HG03103 (cell line): ENCODE data around the gene PROSER2.

Experiments used
- ATAC-seq: cut with Tn5 transposase; IDR thresholded peaks from one replicate; pipeline ENCODE4 v1.9.1; 2021; ENCODE audit warnings: low read depth; ENCODE audit not compliant: unreplicated experiment

PROSER2 gene

DNA sequence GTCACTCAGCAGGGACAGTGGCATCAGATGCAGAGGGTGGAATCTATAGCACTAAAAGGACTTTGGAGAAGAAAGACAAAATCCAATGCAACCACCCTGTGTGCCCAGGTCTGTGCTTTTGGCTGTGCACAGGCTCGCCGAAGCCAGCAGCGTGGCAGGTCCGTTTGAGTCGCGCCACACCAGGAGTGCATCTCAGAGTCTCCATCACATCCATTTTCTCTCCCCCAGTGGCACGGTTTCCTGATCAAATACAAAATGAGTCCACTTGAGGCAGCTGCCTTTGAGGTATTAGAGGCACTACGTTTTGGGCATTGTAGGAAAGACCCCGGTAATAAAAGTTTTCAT lies 23.4 kb upstream of the PROSER2 start:
- ATAC-seq = no peak

DNA sequence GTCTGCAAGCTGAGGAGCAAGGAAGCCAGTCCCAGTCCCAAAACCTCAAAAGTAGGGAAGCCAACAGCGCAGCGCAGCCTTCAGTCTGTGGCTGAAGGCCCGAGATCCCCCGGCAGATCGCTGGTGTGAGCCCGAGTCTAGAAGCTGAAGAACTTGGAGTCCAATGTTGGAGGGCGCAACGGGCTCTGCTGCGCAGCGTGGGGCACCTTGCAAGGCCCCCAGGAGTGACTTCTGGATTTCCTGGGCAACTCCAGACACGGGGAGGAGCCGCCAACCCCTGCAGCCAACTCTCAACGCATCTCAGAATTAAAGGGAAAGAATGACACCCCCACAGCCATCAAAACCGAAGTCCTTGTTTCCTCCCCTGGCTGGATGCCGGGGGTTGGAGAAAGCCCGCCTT lies 18.8 kb upstream of the PROSER2 start:
- no peak for ATAC-seq

DNA sequence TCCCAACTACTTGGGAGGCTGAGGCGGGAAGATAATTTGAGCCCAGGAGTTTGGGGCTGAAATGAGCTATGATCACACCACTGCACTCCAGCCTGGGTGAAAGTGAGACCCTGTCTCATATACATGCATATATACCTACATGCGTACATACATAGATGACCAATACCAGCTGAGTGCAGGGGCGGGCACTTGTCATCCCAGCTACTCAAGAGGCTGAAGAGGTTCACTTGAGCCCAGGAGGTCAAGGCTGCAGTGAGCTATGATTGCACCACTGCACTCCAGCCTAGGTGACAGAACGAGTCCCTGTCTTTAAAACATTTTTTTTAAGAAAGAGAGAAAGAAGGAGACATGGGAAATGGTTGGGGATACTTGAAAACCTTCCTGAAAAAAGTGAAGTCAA lies 17.4 kb upstream of the PROSER2 start:
- no peak for ATAC-seq

DNA sequence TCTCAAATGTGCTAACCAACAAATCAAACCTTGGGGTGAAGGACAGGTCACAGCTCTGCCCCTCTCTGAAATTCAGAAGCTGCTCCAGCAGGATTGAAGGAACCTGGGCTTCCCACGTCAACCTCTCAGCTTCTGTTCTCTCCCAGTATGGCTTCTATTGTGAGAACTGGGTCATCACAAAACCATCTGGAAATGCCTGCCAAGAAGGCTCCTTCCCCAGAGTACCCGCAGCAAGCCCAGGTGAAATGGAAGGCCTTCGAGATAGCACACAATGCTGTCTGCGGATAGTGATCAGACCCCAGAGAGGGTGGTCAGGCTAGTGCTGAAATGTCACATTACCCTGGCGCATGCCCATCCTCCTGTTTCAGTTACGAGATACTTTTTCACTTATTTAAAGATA lies 16.4 kb upstream of the PROSER2 start:
- ATAC-seq = no peak

DNA sequence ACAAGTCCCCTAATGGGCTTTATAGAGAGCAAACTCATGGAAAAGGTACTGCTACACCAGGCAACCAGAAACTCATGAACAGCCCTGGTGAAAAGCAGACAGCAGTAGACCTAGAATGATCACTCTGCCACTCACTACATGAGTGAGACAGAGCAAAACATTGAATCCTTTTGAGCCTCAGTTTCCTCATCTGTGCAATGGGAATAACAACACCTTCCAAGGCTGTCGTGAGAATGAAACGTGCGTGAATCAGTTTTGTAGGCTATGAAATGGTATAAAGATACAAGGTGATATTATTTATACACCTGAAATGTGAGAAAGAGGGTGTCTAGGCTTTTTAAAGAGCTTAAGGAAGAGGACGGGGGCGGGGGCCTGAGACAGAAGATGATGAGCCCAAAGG lies 14.3 kb upstream of the PROSER2 start:
- ATAC-seq = no peak

DNA sequence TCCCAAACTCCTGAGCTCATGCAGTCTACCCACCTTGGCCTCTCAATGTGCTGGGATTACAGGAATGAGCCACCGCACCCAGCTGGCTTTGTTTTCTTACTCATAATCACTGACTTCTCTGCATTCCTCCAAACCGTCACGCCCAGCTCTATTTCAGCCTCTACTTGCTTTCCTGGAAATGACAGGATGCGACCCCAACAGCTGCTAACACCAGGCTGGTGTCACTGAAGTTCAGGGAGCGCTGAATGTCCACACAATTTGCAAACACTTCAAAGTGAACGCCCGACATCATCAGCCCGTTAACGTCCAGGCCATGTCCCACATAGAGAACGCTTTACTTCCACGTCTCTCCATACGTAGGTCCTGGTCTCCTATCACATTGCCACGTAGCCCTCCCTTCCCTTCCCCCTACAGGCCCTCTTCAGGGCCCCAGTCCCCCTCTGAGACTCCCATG lies 12.8 kb upstream of the PROSER2 start:
- no peak for ATAC-seq

DNA sequence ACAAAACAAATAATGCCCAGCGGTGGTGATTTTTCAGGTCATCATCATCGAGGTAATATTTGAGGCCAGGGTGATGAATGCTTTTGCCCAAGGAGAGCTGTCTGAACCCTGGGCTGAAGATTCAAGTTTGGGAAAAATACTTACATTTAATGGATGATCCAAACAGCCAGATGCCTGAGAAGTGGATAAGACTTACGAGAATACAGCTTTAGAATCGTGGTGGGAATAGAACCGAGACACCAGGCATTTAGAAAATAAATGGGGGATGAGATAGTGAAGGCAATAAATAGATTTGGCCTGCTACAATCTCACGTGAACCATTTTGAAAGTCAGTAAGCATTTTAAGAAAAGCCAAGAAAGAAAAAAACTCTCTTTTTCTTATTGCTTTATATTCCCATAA lies 12.2 kb upstream of the PROSER2 start:
- no peak for ATAC-seq

DNA sequence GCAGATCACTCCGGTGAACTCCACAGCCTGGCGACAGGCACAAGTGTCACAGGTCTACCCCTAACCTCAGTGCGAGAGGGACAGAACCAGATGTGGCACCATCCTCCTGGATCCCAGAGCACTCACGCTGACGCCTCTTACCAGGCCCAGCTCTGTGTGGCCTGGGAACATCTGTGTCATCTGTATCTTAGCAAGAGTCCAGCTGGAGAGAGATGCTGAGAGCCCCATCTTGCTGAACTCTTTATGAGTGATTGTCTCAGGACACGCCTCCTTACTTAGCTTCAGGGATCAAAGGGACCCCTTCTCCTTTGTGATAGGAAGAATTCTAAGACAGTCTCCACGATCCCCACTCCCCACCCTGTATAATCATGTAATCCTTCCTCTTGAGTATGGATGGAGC lies 10.0 kb upstream of the PROSER2 start:
- no peak for ATAC-seq

DNA sequence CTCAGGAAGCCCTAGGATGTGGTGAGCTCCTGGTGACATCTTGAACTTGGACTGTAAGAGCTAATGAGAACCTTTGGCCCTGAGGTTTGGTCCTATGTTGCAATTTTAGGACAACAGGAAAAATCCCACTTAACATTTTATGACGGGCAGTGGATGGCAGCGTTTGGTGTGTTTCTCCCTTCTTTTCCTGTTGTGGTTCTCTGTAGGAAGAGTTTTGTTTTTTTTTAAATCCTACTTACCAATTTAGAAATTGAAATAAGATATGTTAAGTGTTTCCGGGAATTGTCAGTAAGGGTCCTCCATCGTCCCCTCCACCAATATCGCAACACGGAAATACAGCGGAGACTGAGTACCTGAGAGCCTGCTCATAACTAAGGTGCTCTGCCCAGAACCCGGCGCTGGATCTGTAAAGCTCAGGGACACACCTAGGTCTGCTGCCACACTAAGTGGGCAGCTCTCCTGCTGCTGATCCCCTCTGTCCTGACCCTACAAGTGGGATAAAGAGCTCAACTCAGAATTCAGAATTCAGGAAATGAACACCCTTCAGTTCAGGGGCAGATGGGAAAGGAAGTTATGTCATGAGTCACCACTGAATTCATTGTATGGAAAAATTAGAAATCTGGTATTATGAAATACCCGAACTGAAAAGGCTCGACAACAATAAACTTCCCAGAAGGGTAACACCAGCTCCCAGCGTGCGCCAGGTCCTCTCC lies 9.1 kb upstream of the PROSER2 start:
- no peak for ATAC-seq

DNA sequence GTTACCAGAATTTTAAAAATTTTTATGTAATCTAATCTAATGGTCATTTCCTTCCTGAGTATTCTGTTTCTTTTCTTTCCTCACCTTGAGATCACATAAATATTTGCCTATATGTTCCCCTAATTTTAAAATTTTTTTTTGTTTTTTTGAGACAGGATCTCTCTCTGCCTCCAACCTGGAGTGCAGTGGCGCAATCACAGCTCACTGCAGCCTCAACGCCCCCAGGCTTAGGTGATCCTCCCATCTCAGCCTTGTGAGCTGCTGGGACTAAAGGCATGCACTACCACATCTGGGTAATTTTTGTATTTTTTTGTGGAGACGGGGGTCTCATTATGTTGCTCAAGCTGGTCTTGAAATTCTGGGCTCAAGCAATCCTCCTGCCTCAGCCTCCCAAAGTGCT lies 4.1 kb upstream of the PROSER2 start:
- ATAC-seq = no peak

DNA sequence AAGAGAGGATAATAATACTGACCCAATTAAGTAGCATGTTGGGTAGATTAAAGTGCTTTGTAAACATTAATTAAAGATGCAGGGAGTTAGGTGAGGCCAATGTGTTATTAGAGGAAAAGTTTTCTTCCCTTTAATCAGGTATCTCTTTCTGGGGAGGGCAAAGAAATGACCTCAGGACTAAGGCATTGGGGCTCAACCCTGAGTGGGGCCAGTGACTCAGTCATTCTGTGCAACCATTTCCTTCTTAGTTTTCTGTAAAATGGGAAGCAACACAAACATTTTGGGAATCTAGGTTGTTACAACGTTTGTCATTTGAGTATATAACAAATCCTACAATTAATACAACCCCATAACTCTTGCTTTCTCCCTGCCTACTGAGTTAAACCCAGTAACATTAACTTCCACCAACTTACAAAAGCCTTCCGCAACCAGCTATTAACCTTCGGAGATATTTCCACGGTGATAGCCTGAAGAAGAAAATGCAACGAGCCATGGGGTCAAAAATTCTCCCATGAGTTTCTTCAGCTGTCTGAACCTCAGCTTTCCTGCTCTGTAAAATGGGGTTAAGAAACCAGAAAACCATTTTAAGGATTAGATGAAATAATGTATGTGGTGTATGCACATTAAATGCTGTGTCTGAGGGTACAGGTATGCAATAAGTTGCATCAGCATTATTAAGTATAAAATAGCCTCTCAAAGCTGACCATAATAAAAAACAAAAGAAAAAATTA lies 965 bp upstream of the PROSER2 start:
- ATAC-seq = no peak

DNA sequence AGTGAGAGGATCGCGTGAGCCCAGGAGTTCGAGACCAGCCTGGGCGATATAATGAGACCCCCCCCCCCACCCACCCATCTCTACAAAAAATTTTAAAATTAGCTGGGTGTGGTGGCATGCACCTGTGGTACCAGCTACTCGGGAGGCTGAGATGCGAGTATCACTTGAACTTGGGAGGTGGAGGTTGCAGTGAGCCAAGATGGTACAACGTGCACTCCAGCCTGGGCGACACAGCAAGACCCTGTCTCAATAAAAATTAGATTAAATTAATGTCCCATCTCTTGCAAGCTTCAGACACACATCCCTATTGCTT lies 391 bp upstream of the PROSER2 start:
- no peak for ATAC-seq

DNA sequence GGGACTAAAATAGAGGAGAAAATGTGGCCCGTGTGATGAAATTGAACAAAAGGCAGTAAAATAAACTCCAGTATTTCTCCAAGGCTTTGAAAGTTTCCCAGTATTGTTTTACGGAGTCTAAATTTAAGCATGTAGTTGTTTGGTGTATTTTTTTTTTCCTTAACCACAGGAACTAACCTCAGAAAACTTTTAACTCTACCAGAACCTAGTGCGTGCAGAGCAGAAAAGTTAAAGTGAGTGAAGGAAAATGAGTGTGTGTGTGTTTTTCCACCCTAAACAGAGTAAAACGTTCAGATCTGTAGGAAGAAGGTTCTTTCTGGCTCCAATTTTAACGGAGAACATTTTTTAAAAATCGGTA lies 812 bp downstream of the PROSER2 start:
- no peak for ATAC-seq

DNA sequence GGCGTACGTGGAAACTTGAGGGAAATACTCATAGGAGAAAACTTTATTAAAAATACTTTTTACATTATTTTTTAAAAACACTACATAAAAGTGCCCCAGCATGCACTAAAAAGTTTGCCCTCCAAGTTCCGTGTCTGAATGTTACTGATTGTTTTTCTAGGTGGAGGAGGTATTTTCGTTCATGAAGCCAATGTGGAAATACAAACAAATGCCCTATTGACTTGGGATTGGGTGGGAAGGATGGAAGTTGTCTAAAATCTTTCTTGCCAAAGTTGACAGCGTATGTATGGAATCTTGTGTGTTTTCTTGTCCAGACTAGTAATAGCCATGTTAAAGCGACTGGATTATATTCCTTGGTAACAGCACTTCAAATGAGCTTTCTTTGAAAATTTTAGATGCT lies 1.2 kb downstream of the PROSER2 start:
- no peak for ATAC-seq

DNA sequence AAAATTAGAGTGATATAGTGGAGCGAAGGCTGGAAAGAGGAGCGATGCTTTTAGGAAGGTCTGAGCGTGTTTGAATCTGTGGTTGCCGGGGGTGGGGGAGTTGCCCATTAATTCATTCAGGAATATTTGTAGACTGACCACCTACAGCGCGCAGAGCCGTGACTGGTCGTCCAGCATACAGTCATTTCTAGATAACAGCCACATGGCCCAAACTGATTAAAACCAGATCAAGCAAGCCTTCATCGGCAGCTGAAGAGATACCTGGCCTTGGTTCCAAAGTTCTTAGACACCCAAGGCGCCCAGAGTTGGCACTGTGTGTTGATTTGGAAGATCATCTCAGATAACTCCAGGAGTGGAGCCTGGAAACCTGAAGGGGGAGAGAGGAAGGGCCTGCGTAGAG lies 1.7 kb downstream of the PROSER2 start:
- ATAC-seq = no peak

DNA sequence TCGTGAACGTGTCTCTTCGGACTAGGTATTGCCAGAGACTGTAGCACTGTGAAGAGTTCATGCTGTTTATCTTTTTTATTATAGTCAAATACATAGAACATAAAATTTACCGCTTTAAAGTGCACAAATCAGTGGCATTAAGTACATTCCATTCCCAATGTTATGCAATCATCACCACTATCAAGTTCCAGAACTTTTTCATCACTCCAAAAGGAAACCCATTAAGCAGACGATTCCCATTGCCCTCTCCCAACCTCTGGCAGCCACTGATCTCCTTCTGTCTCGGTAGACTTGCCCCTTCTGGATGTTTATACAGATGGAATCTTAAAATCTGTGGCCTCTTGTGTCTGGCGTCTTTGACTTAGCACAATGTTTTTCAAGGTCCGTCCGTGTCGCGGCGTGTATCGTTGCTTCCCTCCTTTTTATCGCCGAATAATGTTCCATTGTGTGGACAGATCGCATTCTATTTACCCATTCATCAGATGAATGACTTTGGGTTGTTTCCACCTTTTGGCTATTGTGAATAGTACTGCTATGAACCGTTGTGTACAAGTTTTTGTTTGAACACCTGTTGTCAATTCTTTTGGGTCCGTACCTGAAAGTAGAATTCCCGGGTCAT lies 2.7 kb downstream of the PROSER2 start:
- no peak for ATAC-seq

DNA sequence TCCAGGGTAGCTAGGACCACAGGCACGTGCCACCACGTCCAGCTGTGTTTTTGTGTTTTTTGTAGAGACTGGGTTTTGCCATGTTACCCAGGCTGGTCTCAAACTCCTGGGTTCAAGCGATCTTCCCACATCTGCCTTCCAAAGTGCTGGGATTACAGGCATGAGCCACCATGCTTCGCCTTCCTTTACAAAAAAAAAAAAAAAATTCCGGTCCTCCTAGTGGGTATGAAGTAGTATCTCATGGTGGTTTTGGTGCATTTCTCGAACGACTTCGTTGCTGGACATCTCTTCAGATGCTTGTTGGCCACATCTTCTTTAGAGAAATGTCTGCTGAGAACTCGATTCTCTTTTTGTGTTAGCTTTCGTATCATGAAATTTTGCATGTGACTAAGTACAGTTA lies 3.9 kb downstream of the PROSER2 start:
- ATAC-seq = no peak

DNA sequence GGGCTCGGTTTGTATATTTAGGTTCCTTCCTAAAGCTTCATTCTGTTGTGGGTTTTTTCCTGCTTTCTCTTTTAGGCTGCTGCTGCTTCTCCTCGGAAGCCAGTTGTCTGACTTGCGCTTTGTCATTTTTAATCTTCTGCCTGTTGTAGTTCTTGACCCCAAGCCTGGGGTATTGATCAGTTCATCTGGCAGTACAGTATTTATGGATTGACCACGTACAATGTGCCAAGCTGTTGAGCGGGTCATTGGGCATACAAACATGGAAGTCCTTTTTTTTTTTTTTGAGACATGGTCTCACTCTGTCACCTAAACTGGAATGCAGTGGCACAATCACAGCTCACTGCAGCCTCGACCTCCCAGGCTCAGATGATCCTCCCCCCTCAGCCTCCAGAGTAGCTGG lies 4.3 kb downstream of the PROSER2 start:
- ATAC-seq = no peak

DNA sequence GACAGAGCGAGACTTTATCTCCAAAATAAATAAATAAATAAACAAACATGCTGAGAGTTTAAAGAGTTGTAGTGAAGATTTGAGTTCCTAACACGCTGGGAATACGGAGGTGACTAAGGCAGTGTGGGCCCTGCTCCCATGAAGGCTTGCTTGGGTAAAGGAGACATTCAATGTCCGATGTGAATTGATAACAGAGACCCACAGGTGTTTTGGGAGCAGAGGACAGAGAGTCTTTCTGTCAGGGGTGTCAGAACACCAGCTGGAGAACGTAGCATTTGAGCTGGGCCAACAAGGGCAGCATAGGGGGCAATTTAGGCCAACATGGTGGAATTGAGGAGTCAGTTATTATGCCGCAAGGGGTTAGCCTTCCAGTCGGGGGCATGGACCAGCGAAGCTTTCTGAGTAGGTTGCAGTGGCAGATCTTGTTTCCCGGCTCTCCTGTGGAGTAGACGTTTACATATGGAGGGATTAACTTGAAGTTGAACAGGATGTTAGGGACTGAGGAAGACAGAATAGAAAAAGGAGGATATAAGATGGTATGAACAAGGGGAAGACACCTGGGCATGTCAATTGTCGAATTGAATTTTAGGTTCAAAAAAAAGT lies 5.6 kb downstream of the PROSER2 start:
- no peak for ATAC-seq

DNA sequence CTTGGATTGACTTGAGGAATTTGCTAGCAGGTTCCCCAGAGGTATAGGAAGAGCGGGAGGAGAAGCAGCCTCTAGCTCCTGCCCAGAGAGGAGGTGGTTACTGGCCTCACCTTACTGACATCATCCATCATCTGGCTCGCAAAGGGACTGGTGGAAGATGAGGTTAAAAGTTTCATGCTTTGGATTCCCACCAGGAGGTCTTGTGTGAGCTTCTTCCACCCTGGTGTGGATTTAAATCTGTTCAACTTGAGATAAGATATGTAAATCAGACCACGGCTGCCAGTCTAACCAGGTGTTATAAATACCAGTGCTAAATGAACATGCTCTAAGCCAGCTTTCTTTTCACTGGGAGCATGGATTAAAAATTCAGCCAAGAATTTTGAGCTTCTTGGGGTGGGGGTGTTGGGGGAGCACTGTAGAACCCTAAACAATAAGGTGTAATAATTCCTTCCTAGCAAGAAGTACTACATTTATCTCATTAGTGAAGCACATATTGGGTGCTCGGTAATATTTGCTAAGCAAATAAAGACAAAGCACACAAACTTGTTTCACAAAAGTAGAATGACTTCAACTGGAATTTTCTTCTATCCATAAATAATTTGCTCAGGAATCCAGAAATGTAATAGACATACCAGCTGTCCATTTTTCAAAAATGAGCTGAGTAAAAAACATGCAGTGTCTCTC lies 7.8 kb downstream of the PROSER2 start:
- ATAC-seq = no peak

DNA sequence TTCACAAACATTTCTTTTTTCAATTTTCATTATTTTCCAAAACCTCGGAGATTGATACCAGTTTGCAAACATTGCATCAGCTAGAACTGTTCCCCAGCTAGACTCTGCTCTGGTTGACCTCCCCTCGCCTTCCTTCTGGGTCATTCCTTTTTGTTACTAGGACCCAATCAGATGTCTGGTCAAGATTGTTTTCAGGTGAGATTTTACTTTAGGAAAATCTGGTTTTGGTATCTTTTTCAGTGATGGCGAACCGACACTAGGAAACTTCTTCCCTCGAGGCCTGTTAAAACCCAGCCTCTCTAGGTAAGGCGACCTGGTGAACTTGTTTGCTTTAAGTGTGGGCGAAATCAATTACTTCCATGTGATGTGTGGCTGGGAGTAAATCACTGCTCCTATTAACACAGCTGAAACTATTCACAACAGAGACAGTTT lies 8.4 kb downstream of the PROSER2 start:
- ATAC-seq = no peak
